HG02973 (cell line): Measurements from ENCODE around the gene OTOP3.
"Not testable (repeated sequence)": the region's sequence is repeated elsewhere in the genome, so short reads cannot be mapped to it uniquely, and the experiment has no call there.

Experiments
- ATAC-seq: cut with Tn5 transposase; IDR thresholded peaks from one replicate; pipeline ENCODE4 v1.9.1; 2021; ENCODE audit warnings: moderate library complexity; ENCODE audit not compliant: unreplicated experiment

Gene OTOP3

DNA sequence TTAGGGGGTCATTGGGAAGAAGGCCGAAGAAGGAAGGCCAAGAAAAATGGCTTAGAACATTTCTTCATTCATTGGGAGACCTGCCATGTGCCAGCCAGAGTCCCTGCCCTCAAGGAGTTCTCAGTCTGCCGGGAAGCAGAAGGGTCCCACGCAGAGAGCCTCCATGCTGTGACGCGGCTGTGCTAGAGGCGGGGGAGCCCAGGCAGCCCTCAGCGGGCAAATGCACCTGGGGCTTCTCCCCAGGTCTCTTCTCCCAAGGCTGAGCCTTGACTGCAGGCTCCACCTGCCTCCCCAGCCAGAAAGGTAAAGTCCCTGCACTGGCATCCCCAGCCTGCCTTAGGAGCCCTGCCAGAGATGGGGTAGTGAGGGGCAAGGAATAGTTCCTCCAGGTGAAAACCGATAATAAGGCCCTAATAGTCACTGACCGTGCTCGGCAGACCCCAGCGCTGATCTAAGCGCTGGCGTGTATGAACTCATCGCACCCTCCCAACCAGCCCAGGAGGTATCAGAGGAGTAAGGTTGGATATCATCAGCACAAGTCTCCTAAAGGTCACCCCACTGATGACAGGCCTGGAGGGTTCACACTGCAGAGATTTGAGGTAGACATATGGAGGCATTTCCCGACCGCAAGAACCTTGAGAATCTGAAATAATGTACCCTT, 45.8 kb downstream of the OTOP3 start:
- ATAC-seq = no peak

DNA sequence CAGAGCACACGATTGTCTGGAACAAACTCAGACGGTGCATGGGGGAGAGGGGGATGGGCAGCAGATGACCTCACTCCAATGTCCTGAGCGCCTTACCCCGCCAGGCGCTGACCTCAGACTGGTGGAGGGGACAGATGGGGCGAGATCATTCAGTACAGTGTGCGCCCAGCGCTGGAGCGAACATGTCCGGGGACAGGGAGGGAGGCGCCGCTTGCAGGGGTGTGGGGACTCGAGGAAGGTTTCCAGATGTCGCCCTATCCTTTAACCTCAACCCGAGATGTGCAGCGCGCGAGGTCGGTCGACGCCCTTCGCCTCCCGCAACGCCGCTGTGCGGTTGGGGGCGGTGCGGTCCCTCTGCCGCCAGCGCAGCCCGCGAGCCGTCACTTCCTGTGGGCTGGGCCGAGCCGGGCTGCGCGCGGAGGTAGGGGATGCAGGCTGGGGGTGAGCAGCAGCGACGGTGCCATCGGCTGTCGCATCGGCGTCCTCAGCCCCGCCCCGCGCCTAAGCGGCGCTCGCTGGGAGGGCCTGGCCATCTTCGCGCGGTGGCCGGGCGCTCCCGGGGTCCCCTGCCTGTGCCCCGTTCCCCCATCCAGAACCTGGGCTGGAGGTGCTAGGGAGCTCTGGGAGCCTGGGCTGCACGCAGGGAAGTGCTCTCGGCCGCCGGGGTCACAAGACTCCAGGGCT, 46.4 kb downstream of the OTOP3 start:
- ATAC-seq = no peak

GRCh38 chr17:74982663-74983313, 47.1 kb downstream of the OTOP3 start:
- ATAC-seq = not testable (repeated sequence)

DNA sequence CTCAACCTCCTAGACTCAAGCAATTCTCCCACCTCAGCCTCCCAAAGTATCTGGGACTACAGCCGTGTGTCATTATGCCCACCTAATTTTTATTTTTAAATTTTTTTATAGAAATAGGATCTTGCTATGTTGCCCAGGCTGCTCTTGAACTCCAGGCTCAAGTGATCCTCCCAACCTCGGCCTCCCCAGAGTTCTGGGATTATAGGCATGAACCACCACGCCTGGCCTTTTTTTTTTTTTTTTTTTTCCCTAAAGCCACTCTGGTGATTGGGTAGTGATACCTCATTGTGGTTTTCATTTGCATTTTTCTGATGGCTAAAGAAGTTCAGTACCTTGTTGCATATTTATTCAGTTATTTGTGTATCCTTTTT, 50.5 kb downstream of the OTOP3 start:
- no peak for ATAC-seq

DNA sequence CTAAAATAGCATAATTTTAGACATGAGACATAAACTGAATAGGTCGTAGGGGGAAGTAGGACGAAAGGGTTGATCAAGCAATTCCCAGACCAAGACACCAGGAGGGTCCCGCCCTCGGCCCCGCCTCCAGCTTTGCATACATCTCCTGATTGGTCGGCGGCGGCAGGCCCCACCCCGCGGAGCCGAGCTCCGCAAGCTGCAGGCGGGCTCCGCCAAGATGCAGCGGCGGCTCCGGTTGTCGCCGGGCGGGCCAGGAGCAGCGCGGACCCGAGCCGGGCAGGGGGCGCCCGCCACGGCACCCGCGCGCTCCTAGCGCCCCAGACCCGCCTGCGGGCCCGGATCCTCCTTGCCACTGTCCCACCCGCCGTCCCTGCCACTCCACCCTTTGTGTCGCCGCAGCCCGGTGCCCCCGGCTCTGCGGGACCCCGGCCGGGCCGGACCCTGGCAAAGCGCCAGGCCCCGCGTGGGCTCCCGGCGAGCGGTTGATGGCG, 51.8 kb downstream of the OTOP3 start, which contains the start of gene CDR2L:
CDR2L (plus strand) TSS at position 215 of the 491 bp plus-strand sequence. CDS start 412 bp downstream, outside the sequence.
- ATAC-seq = peak; percentile 83

DNA sequence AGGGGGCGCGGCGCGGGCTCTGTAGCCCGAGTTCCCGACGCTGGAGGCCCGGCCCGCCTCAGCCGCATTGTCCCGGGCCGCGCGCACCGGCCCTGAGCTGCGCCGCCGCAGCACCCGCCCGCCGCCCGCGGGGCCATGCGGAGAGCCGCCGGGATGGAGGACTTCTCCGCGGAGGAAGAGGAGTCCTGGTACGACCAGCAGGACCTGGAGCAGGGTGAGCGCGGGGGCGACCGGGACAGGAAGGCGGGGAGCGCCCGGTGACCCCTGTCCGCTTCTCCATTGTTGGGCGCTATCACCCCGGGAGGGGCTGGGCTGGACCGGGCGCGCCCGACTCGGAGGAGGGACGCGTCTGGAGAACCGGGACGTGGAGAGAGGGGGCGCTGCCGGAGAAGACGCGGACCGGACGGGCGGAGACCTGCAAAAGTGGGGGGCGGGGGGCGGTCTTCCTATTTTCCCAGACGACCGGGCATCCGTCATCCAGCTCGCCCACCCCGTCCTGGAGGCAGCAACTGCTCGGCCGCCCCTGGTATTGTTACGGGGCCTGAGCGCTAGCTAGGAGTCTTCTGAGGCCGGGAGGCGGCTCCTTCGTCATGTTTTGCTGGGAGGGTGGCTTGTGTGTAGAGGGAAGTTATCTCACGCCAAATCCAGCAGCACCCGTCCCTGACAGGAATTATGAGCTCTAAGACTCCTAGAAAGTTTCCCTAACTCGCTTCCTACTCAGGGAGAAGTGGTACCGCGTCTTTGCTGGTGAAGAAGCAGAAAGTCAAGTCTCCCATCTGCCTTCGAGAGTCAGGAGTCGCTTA, 52.4 kb downstream of the OTOP3 start:
- peak; percentile 37 for ATAC-seq

GRCh38 chr17:74990581-74991105, 54.9 kb downstream of the OTOP3 start:
- no peak for ATAC-seq

- no peak for ATAC-seq
Observed at GRCh38 chr17:74992223-74992622, 56.5 kb downstream of the OTOP3 start.

DNA sequence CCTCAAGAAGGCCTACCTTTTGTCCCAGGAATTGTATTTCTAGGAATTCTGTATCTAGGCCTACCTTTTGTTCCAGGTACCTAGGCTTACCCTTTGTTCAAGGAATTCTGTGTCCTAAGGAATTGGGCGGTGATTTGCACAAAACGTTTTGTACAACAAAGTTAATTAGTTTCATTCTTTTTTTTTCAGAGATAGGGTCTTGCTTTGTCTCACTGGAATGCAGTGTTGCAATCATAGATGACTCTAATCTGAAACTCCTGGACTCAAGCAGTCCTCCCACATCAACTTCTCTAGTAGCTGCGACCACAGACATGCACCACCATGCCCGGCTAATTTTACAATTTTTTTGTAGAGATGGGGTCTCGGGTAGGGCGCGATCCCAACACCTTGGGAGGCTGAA, 58.7 kb downstream of the OTOP3 start:
- no peak for ATAC-seq

DNA sequence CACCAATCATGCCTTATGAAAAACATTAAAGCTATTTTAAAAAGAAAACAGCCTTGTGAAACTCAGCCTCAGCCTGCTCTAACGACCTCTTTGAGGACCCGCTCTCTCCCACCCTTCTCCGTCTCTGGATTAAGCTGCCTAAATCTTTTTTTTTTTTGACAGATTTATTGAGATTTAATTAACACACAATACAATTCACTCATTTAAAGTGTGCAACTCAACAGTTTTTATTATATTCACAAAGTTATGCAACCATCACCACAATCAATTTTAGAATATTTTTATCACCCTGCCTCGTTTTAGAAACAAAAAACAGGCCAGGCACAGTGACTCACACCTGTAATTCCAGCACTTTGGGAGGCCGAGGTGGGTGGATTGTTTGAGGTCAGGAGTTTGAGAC, 60.1 kb downstream of the OTOP3 start:
- no peak for ATAC-seq

DNA sequence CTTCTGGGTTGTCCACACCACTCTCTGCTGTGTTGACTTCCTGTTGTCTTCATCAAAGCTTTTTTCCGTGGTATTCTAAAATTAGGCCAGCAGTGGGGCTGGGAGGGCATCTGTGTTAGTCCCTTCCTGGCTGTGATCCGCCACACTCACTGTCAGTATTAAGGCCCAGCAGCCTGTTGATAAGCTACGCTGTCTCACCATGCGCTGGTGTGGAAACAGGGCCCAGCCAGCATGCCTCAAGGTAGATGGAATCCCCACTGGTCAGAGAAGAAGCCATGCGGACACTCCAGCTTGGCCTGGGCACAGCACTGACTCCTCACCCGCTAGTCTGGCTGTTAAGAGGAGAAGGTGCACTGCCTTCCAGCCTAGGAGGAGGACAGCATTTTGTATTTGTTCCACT, 63.1 kb downstream of the OTOP3 start:
- no peak for ATAC-seq

DNA sequence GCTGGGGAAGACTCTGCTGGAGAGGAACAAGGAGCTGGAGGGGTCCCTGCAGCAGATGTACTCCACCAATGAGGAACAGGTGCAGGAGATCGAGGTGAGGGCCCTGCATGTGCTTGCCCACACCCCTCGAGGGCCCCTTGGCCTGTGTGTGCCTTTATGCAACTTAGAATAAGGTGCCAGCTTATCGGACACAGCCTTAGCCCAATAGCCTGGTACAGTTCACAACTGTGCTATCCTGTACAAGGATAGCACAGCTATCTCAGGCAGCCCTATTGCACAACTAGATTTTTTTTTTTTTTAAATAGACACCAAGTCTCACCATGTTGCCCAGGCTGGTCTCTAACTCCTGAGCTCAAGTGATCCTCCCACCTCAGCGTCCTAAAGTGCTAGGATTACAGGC, 63.8 kb downstream of the OTOP3 start:
- ATAC-seq = no peak
